GM12892 (cell line): ENCODE data around the gene AFTPH. TPM values are rescaled to one million over a fixed set of nuclear protein-coding genes. Genes with fewer than 3 reads are reported as not detected.

Experiments used
- DNase-seq: peaks from one replicate; pipeline ENCODE4 v3.0.0; 2011; ENCODE audit not compliant: insufficient read length
- FAIRE-seq: peaks from 2 replicates; lab custom pipeline; 2011; peaks lifted over from hg19 to GRCh38; lab: Jason Lieb, UNC
- POLR2A ChIP-seq: IDR thresholded peaks from 2 replicates; pipeline ENCODE4 v1.6.1; 2011; ENCODE audit warnings: low read depth, low read length, control low read depth
- POLR2AphosphoS5 ChIP-seq: IDR thresholded peaks from 2 replicates; pipeline ENCODE4 v1.6.1; 2011; ENCODE audit warnings: low read depth, low read length, control low read depth
- TAF1 ChIP-seq: IDR thresholded peaks from 2 replicates; pipeline ENCODE4 v1.6.1; 2011; ENCODE audit warnings: low read depth, mild to moderate bottlenecking, control low read depth, low read length, borderline replicate concordance
- polyA plus RNA-seq: library from polyadenylated mRNA; unstranded; fragments of >200 nt; gene quantifications from one replicate; pipeline ENCODE4 v1.2.1, GENCODE V29; 2012; ENCODE audit warnings: missing spikeins, inconsistent platforms; ENCODE audit not compliant: missing spikeins

The AFTPH gene, protein sequence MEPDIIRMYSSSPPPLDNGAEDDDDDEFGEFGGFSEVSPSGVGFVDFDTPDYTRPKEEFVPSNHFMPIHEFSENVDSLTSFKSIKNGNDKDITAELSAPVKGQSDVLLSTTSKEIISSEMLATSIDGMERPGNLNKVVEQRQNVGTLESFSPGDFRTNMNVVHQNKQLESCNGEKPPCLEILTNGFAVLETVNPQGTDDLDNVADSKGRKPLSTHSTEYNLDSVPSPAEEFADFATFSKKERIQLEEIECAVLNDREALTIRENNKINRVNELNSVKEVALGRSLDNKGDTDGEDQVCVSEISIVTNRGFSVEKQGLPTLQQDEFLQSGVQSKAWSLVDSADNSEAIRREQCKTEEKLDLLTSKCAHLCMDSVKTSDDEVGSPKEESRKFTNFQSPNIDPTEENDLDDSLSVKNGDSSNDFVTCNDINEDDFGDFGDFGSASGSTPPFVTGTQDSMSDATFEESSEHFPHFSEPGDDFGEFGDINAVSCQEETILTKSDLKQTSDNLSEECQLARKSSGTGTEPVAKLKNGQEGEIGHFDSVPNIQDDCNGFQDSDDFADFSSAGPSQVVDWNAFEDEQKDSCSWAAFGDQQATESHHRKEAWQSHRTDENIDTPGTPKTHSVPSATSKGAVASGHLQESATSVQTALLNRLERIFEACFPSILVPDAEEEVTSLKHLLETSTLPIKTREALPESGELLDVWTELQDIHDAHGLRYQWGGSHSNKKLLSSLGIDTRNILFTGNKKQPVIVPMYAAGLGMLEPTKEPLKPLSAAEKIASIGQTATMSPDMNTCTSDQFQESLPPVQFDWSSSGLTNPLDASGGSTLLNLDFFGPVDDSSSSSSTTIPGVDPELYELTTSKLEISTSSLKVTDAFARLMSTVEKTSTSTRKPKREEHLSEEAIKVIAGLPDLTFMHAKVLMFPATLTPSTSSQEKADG
- 55.8 TPM for polyA plus RNA-seq

GRCh38 chr2:64523666-64524603 lies at the start of gene AFTPH:
TSS of gene AFTPH (plus strand) at chr2:64524328. CDS start at chr2:64551475, 27,147 bp downstream.
- DNase-seq (peak; percentile 90), FAIRE-seq (peak; percentile 99)
- TF ChIP-seq POLR2AphosphoS5 (peak; percentile 70), POLR2A (peak; percentile 84), TAF1 (peak; percentile 82; the same call in 1 of the 2 replicates)

- no peak for TF ChIP-seq TAF1
- no peak for TF ChIP-seq POLR2AphosphoS5
- no peak for TF ChIP-seq POLR2A
- FAIRE-seq (no peak), DNase-seq (no peak)
Observed at GRCh38 chr2:64474636-64475035, 49.5 kb upstream of the AFTPH start.

GRCh38 chr2:64477037-64477436 lies 47.1 kb upstream of the AFTPH start:
- TF ChIP-seq POLR2AphosphoS5 (no peak), POLR2A (no peak), TAF1 (no peak)
- FAIRE-seq (no peak), DNase-seq (no peak)

DNA sequence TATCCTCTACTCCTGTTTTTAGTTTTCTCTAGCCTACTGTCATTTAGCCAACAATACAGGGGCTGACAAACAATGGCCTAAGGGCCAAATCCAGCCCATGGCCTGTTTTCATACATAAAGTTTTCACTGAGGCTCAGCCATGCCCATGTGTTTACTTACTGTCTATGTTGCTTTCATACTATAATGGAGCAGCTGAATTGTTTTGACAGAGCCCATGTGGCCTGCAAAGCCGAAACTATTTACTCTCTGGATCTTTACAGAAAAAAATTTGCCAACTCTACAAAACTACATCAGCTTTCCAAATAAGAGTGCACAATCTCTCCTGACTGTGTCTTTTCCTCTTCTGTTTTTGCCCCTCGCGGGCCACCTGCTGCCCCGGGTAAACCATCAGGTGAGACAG lies 46.1 kb upstream of the AFTPH start:
- no peak for DNase-seq
- TF ChIP-seq POLR2AphosphoS5 (no peak), POLR2A (no peak), TAF1 (no peak)
- no peak for FAIRE-seq

DNA sequence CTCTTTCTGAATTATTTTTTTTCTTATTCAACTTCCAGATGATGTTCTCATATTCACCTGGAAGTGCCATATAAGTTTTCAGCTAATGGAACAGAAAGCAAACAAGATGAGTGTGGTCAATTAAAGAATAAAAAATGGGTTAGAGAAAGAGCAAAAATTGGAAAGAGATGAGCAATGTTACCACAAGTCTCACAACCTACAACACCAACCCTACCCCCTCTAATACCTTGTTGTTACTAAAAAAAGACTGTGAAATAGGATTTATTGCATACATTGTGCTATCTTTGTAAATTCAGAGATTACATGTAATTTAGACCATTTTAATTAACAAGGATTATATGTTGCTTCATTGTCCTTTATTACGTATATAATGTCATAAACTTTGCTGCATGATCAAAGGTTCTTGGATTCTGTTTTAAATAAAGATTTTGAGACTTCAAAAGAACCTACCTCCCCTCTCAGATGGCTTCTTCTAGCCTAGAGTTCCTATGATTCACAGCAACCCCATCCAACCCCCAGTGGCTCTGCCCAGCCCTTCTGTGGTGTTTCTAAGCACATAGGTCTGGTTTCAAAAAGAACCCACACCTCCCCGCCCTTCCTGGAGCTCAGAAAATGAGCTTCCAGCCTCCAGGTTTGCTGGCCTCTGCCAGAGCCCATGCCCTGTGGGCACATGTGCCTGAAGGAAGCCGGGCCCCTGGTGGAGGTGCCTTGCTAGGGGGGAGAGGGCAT lies 45.5 kb upstream of the AFTPH start:
- no peak for TF ChIP-seq TAF1
- TF ChIP-seq POLR2A = no peak
- TF ChIP-seq POLR2AphosphoS5 = no peak
- DNase-seq (no peak), FAIRE-seq (no peak)

DNA sequence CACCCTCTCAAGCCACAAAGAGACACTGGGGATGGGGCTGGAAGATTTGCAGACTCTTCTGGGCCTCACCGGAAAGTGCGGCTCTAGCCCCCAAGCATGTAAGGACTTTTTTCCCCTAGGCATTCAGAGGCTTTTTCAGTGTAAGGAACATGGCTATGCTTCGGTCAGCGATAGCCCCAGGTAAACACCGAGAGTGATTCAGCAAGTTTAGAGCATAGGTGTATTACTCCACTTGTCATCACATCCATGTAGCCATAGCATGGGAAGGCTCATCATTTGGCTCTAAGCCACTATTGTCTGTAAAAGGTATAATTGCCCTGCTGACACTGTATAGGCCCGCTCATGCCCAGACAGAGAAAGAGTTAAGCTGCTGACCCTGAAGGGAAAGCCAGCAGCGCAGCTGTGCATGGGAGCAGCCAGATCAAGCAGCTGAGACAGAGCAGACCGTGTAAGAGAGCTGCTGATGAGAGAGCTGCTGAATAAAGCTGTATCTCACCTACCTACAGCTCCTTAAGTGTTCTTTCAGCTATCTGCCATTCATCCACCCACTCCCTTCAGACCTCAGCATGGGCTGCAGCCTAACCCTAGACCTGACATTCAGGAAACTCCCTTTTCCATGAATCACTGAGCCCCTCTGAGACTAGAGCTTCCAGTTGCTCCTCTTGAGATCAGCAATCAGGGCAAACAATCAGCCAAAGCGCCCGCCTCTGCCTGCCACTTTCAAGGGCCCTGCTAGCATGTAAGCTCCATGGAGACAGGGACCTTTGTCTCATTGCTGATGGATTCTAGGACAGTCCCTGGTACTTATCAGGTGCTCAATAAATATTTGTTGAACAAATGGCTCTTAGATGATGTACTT lies 44.6 kb upstream of the AFTPH start:
- TF ChIP-seq POLR2AphosphoS5 (no peak), POLR2A (no peak)
- no peak for FAIRE-seq
- DNase-seq = no peak

DNA sequence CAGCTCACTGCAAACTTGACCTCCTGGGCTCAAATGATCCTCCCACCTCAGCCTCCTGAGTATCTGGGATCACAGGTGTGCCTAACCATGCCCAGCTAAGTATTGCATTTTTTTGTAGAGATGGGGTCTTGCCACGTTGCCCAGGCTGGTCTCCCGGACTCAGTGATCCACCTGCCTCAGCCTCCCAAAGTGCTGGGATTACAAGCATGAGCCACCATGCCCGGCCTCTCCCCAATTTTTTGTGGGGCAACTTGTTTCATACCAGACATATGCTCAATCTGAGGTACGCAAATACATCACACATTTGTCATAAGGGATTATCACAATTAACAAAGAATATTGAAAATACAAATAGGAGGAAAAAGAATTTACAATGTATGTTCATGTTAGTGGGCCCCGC lies 42.5 kb upstream of the AFTPH start:
- no peak for TF ChIP-seq POLR2A
- TF ChIP-seq TAF1 = no peak
- TF ChIP-seq POLR2AphosphoS5 = no peak
- DNase-seq = no peak
- no peak for FAIRE-seq

DNA sequence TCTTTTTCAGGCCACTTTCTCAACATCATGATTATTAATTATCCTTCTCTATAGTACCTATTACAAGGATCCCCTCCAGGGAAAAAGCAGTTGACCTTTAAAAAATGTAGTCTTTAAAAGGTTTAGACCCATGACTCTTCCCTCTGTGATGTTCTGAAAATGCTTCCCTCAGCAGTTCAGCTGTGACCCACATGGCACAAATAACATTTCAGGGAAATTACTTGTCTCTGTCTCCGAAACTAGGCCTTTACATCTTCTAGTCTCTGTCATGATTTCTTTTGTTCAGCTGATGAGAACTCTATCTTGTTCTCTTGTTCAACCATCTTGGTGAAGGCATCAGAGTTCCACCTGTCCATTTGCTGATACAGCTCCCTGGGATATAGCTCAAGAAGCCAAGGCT lies 41.9 kb upstream of the AFTPH start:
- TF ChIP-seq POLR2A = no peak
- TF ChIP-seq POLR2AphosphoS5 = no peak
- FAIRE-seq = no peak
- DNase-seq = no peak

DNA sequence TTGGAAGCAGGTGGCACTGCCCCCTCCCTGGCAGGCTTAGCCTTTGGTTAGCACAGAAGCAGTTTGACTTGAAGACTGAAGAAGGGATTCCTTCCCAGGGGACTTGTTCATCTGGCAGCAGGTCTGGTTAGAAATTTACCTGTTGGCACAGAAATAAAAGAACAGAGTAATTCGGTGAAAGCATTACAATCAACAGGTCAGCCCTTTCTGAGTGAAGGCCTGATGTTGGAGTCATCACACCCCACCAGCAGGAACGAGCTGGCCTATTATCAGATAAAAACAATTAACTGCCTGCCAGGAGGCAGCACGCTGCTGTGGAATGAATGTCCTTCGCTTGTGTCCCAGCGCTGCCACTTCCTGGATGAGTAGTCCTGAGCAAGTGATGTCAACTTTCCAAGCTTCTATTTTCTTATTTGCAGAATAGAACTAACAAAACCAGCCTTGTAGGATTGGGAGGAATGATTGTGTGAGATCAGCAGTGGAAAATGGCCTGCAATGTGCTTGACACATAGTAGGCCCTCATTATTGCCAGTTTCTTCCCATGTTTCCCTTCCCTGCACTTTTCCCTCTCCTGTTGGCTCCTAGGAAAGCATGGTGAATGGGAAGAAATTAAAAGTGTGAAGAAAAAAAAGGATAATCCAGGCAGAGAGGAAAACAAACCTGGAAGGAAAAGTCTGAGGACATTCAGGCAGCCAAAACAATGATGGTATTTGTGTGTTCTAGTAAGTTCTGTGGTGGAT lies 41.2 kb upstream of the AFTPH start:
- DNase-seq = no peak
- no peak for TF ChIP-seq POLR2AphosphoS5
- TF ChIP-seq POLR2A = no peak
- TF ChIP-seq TAF1 = no peak
- no peak for FAIRE-seq
